ENCODE results near the gene ELL. TPM values are rescaled to one million over a fixed set of nuclear protein-coding genes. Genes with fewer than 3 reads are reported as not detected.
A peak's percentile ranks its signal among the peaks of the same experiment; 100 is the strongest.

ELL gene
- total and polyA plus RNA-seq, 9 of the 15 experiments (the other 6 are each of a cell fraction or from before 2014, with no cell fraction given), result 0.24 to 22.5 (median 4.1) TPM

GRCh38 chr19:18401580-18402112 is 120.2 kb downstream of the ELL start:
- no peak overlapping the region; the same call in 1 of the 2 replicates for H3K4me2 ChIP-seq (ENCODE audit: insufficient read depth, low read length)
- H3K4me1 ChIP-seq (replicated peaks in 1 of 2; ENCODE audit: control insufficient read depth in 2 of 2, insufficient read depth in 2 of 2, low read length in 2 of 2), result peaks cover 12 to 21% of the 10 kb centered on the region in 2 experiments
- no peaks in the 10 kb centered on the region for H3K9me3 ChIP-seq (replicated peaks; ENCODE audit: control insufficient read depth, insufficient read depth, low read depth, low read length)
- ATAC-seq (peak; percentile 94), DNase-seq (ENCODE audit: extremely low read depth in 1 of 4, low spot score in 3 of 4) (peak; percentile 39 to 85 (median 56)), FAIRE-seq (peak; percentile 51)
- H3K9ac ChIP-seq (ENCODE audit: insufficient read depth in 1 of 2, low read depth in 2 of 2, low read length in 2 of 2), result peak overlapping the region in 1 of 2 experiments; percentile 66; a peak in 2 of 4 replicates
- 30% methylated on average over 7 of the region's 7 CpGs for WGBS (ENCODE audit: insufficient coverage, low coverage, missing lambda C conversion rate)
- peak overlapping the region; percentile 69 for H2AFZ ChIP-seq (ENCODE audit: low read depth, low read length)
- H4K20me1 ChIP-seq (replicated peaks; ENCODE audit: control insufficient read depth, insufficient read depth, low read length), result no peaks in the 10 kb centered on the region
- H3K36me3 ChIP-seq (ENCODE audit: control insufficient read depth, insufficient read depth, low read length), result no peaks in the 10 kb centered on the region
- H3K79me2 ChIP-seq (ENCODE audit: control insufficient read depth, insufficient read depth, low read length), result no peaks in the 10 kb centered on the region
- BruUV-seq (replicated peaks), result no TSS peak
- POLR2A ChIA-PET, result interaction anchor here (0.6 to 4.1 kb wide), 4 partner anchors 12 to 120 kb away, joined by 4 to 80 read pairs (median 10); partner anchors contain the start of genes GDF15 and JUND
- in situ Hi-C loops (cut with MboI), result loop anchor here (5.0 kb wide), 1 partner anchor 189 kb away; no protein-coding TSS in a partner anchor
- no peaks in the 10 kb centered on the region for H3K27me3 ChIP-seq (ENCODE audit: control insufficient read depth in 2 of 2, insufficient read depth in 2 of 2, low read length in 2 of 2)
- H3K9me1 ChIP-seq (ENCODE audit: control insufficient read depth, insufficient read depth, low read length), result no peaks in the 10 kb centered on the region
- intact Hi-C loops (cut with micrococcal nuclease), result no loop called here
- H3K4me3 ChIP-seq, result no peak overlapping the region
- CTCF ChIA-PET (ENCODE audit: low intra/inter-chr PET ratio), result interaction anchor here (0.6 to 1.0 kb wide), 2 partner anchors 12 to 14 kb away, joined by 3 read pairs; no protein-coding TSS in a partner anchor
- H3K27ac ChIP-seq (ENCODE audit: extremely low read depth, low read depth, low read length), result peak overlapping the region; percentile 52; the same call in 1 of the 3 replicates
- TF ChIP-seq ZNF436 (CRISPR knock-in tag; IDR thresholded peaks at IDR 0.05) (no peak), STAT5A (IDR thresholded peaks at IDR 0.05; ENCODE audit: borderline replicate concordance, low read length) (no peak), ZFP36 (IDR thresholded peaks at IDR 0.05; ENCODE audit: low read depth, low read length, partially characterized antibody) (peak; percentile 13), ZKSCAN3 (CRISPR knock-in tag; IDR thresholded peaks at IDR 0.05) (no peak), RBM17 (IDR thresholded peaks at IDR 0.05; ENCODE audit: borderline replicate concordance, low read depth, low read length) (no peak), BRD4 (IDR thresholded peaks at IDR 0.05) (no peak), ZNF384 (IDR thresholded peaks at IDR 0.05; ENCODE audit: low read depth, low read length) (peak; percentile 47; the same call in 1 of the 2 replicates), ETV6 (IDR thresholded peaks at IDR 0.05; ENCODE audit: borderline replicate concordance in 1 of 2, low read depth in 2 of 2, low read length in 1 of 2) (peak in 1 of 2 experiments; percentile 41; a peak in 1 of 4 replicates), ETV6 (CRISPR knock-in tag; IDR thresholded peaks at IDR 0.05; ENCODE audit: borderline replicate concordance) (no peak), CBFA2T2 (conservative IDR thresholded peaks at IDR 0.05) (peak; percentile 16; the same call in 1 of the 2 replicates), TCF7 (IDR thresholded peaks at IDR 0.05; ENCODE audit: borderline replicate concordance) (no peak), CTCFL (IDR thresholded peaks at IDR 0.05; ENCODE audit: borderline replicate concordance, insufficient read depth, low read depth, low read length, poor library complexity, severe bottlenecking) (no peak), KLF10 (CRISPR knock-in tag; IDR thresholded peaks at IDR 0.05) (no peak), KDM1A (IDR thresholded peaks at IDR 0.05) (peak; percentile 58 to 88; a peak in 3 of 4 replicates), TBP (optimal IDR thresholded peaks at IDR 0.05; ENCODE audit: low read depth, low read length) (peak; percentile 47), ZNF583 (CRISPR knock-in tag; IDR thresholded peaks at IDR 0.05) (no peak)
- TF ChIP-seq, protein P1, sequence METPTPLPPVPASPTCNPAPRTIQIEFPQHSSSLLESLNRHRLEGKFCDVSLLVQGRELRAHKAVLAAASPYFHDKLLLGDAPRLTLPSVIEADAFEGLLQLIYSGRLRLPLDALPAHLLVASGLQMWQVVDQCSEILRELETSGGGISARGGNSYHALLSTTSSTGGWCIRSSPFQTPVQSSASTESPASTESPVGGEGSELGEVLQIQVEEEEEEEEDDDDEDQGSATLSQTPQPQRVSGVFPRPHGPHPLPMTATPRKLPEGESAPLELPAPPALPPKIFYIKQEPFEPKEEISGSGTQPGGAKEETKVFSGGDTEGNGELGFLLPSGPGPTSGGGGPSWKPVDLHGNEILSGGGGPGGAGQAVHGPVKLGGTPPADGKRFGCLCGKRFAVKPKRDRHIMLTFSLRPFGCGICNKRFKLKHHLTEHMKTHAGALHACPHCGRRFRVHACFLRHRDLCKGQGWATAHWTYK (CRISPR knock-in tag; IDR thresholded peaks at IDR 0.05), result no peak
- TF ChIP-seq, protein P2, sequence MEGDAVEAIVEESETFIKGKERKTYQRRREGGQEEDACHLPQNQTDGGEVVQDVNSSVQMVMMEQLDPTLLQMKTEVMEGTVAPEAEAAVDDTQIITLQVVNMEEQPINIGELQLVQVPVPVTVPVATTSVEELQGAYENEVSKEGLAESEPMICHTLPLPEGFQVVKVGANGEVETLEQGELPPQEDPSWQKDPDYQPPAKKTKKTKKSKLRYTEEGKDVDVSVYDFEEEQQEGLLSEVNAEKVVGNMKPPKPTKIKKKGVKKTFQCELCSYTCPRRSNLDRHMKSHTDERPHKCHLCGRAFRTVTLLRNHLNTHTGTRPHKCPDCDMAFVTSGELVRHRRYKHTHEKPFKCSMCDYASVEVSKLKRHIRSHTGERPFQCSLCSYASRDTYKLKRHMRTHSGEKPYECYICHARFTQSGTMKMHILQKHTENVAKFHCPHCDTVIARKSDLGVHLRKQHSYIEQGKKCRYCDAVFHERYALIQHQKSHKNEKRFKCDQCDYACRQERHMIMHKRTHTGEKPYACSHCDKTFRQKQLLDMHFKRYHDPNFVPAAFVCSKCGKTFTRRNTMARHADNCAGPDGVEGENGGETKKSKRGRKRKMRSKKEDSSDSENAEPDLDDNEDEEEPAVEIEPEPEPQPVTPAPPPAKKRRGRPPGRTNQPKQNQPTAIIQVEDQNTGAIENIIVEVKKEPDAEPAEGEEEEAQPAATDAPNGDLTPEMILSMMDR (IDR thresholded peaks at IDR 0.05 in 2 of 3, conservative IDR thresholded peaks at IDR 0.05 in 1 of 3; ENCODE audit: insufficient read depth in 2 of 3, low read depth in 1 of 3, low read length in 3 of 3), result peak; percentile 69 to 77 (median 71)
